ENCODE data around the gene OTX1. TPM values are rescaled to one million over a fixed set of nuclear protein-coding genes. Genes with fewer than 3 reads are reported as not detected.

Gene OTX1
- total and polyA plus RNA-seq, 2 of the 4 experiments (the other 2 are of a cell fraction), result 0.03 TPM; not detected in 1

DNA sequence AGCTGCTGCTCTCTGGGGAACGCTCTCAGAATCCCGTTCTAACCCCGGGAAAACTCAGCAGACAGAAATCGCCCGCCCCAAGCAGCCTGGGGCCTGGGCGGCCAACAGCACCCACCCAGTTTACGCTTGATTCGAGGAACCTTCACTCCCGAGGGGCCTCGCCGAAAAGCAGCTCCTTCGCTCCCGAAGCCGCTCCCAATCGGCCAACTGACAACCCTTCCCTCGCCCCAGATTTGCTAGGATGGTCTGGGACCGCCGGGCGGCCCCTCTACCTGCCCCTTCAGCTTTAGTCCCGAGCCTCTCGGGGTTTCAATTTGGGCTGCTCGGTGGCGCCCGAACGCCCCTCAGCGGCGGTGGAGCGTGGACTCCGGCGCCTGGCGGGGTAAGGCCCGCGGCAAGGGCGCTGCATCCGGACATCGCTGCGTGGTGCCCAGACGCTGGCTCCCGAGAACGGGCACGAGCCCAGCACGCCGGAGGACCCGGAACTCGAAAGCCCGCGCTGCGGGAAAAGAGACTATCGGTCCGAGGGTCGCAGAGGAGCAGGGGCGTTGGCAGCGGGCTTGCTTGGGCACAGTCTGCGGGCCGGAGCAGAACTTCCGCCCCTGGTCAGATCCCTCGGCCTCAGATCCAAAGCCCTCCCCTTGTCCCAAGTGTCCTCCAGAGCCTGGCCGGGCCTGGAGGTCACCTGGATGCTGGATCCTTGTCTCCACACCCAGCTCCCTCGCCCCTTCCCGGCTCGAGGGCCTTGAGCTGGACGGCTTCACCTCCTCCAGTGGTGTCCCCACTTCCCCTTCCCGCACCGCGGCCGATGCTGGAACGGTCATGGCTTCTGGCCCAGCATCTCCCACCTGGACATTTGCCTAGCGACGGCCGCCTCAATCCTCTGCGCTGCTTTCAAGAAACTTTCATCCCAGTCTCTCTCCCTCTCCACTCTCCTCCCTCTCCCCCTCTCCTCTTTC is 3.0 kb upstream of the OTX1 start:
- no peak overlapping the region for H3K27ac ChIP-seq (ENCODE audit: insufficient read depth, low read length)
- no peak overlapping the region for H2BK15ac ChIP-seq (ENCODE audit: low read depth, low read length)
- intact Hi-C loops (cut with micrococcal nuclease) (no loop called here), in situ Hi-C loops (cut with MboI; ENCODE audit: low sequenced_read_pairs) (loop anchor here (25.0 kb wide), 1 partner anchor 585 kb away; no protein-coding TSS in a partner anchor), dilution Hi-C loops (cut with HindIII; ENCODE audit: low sequenced_read_pairs, unreplicated experiment) (no loop called here)
- no peak overlapping the region for H3K4me3 ChIP-seq (ENCODE audit: insufficient read depth, low read depth, low read length)
- no peak overlapping the region for H4K8ac ChIP-seq (ENCODE audit: low read depth in 2 of 2, low read length in 2 of 2)
- H3K79me1 ChIP-seq (ENCODE audit: low read depth in 1 of 2, low read length in 2 of 2), result no peaks in the 10 kb centered on the region
- H3K9me3 ChIP-seq (ENCODE audit: control insufficient read depth, insufficient read depth, low read length), result peaks cover 23% of the 10 kb centered on the region
- no peak overlapping the region for H3K23ac ChIP-seq (ENCODE audit: low read depth, low read length)
- peaks cover 5% of the 10 kb centered on the region for H3K4me1 ChIP-seq (ENCODE audit: control insufficient read depth, insufficient read depth, low read length)
- ATAC-seq (ENCODE audit: low read depth) (no peak), DNase-seq (no peak)
- H3K4me2 ChIP-seq (ENCODE audit: low read depth, low read length), result no peak overlapping the region
- WGBS, 2 experiments (ENCODE audit: extremely low coverage in 2 of 2, insufficient read length in 1 of 2), result 61% methylated on average over 41 of the region's 71 CpGs; no CpG with 5 or more reads in 1 of the 2 experiments
- no TSS peak for BruUV-seq (replicated peaks)
- peak overlapping the region; percentile 26 for H2AK9ac ChIP-seq (replicated peaks; ENCODE audit: low read depth, low read length, poor library complexity)
- H4K91ac ChIP-seq (ENCODE audit: insufficient read depth, low read depth, low read length), result no peak overlapping the region
- ChIA-PET POLR2A (ENCODE audit: unreplicated experiment) (no interaction called here), CTCF (interaction anchor here (0.6 kb wide), 1 partner anchor 36 kb away, joined by 3 read pairs; no protein-coding TSS in a partner anchor)
- H3K36me3 ChIP-seq (ENCODE audit: control insufficient read depth, insufficient read depth, low read length), result peaks cover 6% of the 10 kb centered on the region
- no peaks in the 10 kb centered on the region for H3K9me1 ChIP-seq (ENCODE audit: insufficient read depth, low read length)
- no peak overlapping the region for H2AK5ac ChIP-seq (ENCODE audit: low read depth, low read length)
- peaks cover 48% of the 10 kb centered on the region for H3K27me3 ChIP-seq (ENCODE audit: control insufficient read depth, insufficient read depth, low read length)
- TF ChIP-seq FOS (IDR thresholded peaks at IDR 0.05; ENCODE audit: low read depth, low read length), result no peak
- TF ChIP-seq, protein P1, sequence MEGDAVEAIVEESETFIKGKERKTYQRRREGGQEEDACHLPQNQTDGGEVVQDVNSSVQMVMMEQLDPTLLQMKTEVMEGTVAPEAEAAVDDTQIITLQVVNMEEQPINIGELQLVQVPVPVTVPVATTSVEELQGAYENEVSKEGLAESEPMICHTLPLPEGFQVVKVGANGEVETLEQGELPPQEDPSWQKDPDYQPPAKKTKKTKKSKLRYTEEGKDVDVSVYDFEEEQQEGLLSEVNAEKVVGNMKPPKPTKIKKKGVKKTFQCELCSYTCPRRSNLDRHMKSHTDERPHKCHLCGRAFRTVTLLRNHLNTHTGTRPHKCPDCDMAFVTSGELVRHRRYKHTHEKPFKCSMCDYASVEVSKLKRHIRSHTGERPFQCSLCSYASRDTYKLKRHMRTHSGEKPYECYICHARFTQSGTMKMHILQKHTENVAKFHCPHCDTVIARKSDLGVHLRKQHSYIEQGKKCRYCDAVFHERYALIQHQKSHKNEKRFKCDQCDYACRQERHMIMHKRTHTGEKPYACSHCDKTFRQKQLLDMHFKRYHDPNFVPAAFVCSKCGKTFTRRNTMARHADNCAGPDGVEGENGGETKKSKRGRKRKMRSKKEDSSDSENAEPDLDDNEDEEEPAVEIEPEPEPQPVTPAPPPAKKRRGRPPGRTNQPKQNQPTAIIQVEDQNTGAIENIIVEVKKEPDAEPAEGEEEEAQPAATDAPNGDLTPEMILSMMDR (conservative IDR thresholded peaks at IDR 0.05; ENCODE audit: low read depth, low read length), result no peak
- TF ChIP-seq BHLHE40 (IDR thresholded peaks at IDR 0.05; ENCODE audit: low read depth, low read length), result no peak
- no peak for TF ChIP-seq MAZ (IDR thresholded peaks at IDR 0.05; ENCODE audit: borderline replicate concordance, low read depth, low read length)
- no peak for TF ChIP-seq SMC3 (IDR thresholded peaks at IDR 0.05; ENCODE audit: low read depth, low read length)
- TF ChIP-seq RFX5 (IDR thresholded peaks at IDR 0.05; ENCODE audit: low read depth, low read length), result no peak
- TF ChIP-seq RCOR1 (IDR thresholded peaks at IDR 0.05; ENCODE audit: insufficient replicate concordance, low read length), result no peak
- no peak for TF ChIP-seq RAD21 (IDR thresholded peaks at IDR 0.05; ENCODE audit: low read length)
- peak overlapping the region; percentile 19 for H2AFZ ChIP-seq (replicated peaks; ENCODE audit: low read length, poor library complexity)
- H2BK120ac ChIP-seq (ENCODE audit: low read depth, low read length), result no peak overlapping the region
- H4K5ac ChIP-seq (ENCODE audit: low read depth, low read length), result no peak overlapping the region
- no peak overlapping the region for H3K56ac ChIP-seq (ENCODE audit: extremely low read depth, insufficient read depth, low read length)
- H4K20me1 ChIP-seq (ENCODE audit: insufficient read depth, low read length), result 0 out of 2 replicates have a peak, but pooled peaks cover 9% of the 10 kb centered on the region
- H2BK20ac ChIP-seq (ENCODE audit: low read depth, low read length), result no peak overlapping the region
- H3K4ac ChIP-seq (ENCODE audit: low read depth, low read length), result no peak overlapping the region
- H3K14ac ChIP-seq (replicated peaks; ENCODE audit: low read depth, low read length), result no peak overlapping the region
- H3K9ac ChIP-seq (ENCODE audit: low read depth, low read length), result no peak overlapping the region
- H3K18ac ChIP-seq (ENCODE audit: low read depth, low read length), result no peak overlapping the region
- H2BK5ac ChIP-seq (ENCODE audit: low read depth, low read length, poor library complexity, severe bottlenecking), result no peak overlapping the region

Data from IMR-90 (cell line).